Activated naive CD4-positive, alpha-beta T cell treated with anti-CD3 and anti-CD28 coated beads for 36 hours (primary cell): ENCODE results near the gene ANKS1A. TPM values are rescaled to one million over a fixed set of nuclear protein-coding genes. Genes with fewer than 3 reads are reported as not detected.

ENCODE experiments used
- CTCF ChIA-PET: fragments of 350-600 bp; sonication (Branson Sonifier 250); formaldehyde crosslinking; loops from one replicate; lab custom pipeline; 2021; ENCODE audit warnings: antibody characterized with exemption; lab: Charles Lee
- DNase-seq: peaks from one replicate; pipeline ENCODE4 v3.0.0-alpha.2; 2020
- H3K27ac Mint-ChIP-seq: one replicate; pipeline ENCODE4 v1.8.0; 2021; ENCODE audit warnings: mild to moderate bottlenecking, mixed read lengths
- H3K27me3 Mint-ChIP-seq: one replicate; pipeline ENCODE4 v1.8.0; 2021; ENCODE audit warnings: low read depth, mixed read lengths
- H3K36me3 Mint-ChIP-seq: one replicate; pipeline ENCODE4 v1.8.0; 2021; ENCODE audit warnings: low read depth, mixed read lengths
- H3K4me1 Mint-ChIP-seq: one replicate; pipeline ENCODE4 v1.8.0; 2021; ENCODE audit warnings: low read depth, mixed read lengths
- H3K4me3 Mint-ChIP-seq: one replicate; pipeline ENCODE4 v1.8.0; 2021; ENCODE audit warnings: mild to moderate bottlenecking, moderate library complexity, mixed read lengths
- H3K9me3 Mint-ChIP-seq: one replicate; pipeline ENCODE4 v1.8.0; 2021; ENCODE audit warnings: mixed read lengths
- intact Hi-C: fragments of 100-400 bp; cut with micrococcal nuclease; formaldehyde crosslinking; loops from one replicate; pipeline ENCODE4 v1.15.1; 2023
- total RNA-seq, 2 experiments: library from RNA; stranded (reverse); gene quantifications; one replicate each; pipeline ENCODE4 v1.2.3, GENCODE V29; 2021

The ANKS1A gene
- total RNA-seq, 2 experiments from 2014 or later = 6.5 to 6.8 TPM

GRCh38 chr6:35042031-35042815 lies 153.2 kb downstream of the ANKS1A start:
- CTCF ChIA-PET = interaction anchor here (0.6 kb wide), 1 partner anchor 199 kb away, joined by 3 read pairs; no protein-coding TSS in a partner anchor
- no peaks in the 10 kb centered on the region for H3K9me3 Mint-ChIP-seq
- H3K27me3 Mint-ChIP-seq = no peaks in the 10 kb centered on the region
- H3K4me1 Mint-ChIP-seq = peaks cover 9% of the 10 kb centered on the region
- H3K27ac Mint-ChIP-seq = no peak overlapping the region
- H3K4me3 Mint-ChIP-seq = no peak overlapping the region
- no peaks in the 10 kb centered on the region for H3K36me3 Mint-ChIP-seq
- DNase-seq = no peak
- intact Hi-C loops = no loop called here

GRCh38 chr6:35043381-35044130 lies 154.5 kb downstream of the ANKS1A start:
- DNase-seq = no peak
- Mint-ChIP-seq H3K27me3 (no peaks in the 10 kb centered on the region), H3K27ac (no peak overlapping the region), H3K4me3 (no peak overlapping the region), H3K36me3 (no peaks in the 10 kb centered on the region), H3K4me1 (peaks cover 18% of the 10 kb centered on the region), H3K9me3 (no peaks in the 10 kb centered on the region)
- intact Hi-C loops = no loop called here
- CTCF ChIA-PET = no interaction called here

DNA sequence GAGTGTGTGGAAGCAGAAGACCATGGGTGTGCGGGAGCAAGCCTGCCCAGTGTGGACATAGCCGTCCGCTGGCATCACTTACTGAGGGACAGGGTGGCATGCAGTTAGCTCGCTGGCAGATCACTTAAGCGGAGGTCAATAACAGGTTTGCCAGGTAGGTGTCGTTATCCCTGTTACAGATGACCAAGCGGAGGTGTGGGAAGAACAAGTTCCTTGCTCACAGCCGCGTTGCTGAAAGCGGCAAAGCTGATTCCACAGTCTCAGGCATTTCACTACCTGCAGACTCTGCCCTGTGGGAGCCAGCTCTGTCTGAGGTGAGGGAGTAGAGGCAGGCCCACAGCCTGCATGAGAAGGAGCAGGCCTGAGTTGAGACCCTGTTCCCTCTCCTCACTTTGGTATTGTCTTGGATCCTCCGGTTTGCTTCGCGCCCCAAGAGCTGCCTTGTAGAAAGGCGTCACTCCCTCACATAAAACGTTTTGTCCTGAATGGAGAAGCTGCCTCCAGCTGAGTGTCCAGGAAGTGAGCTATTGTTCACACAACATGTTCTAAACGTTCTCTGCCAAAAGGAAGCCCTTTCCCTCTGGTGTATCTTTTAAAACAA lies 155.2 kb downstream of the ANKS1A start:
- no peak overlapping the region for H3K4me3 Mint-ChIP-seq
- H3K9me3 Mint-ChIP-seq = no peaks in the 10 kb centered on the region
- peaks cover 18% of the 10 kb centered on the region for H3K4me1 Mint-ChIP-seq
- H3K27me3 Mint-ChIP-seq = no peaks in the 10 kb centered on the region
- intact Hi-C loops = no loop called here
- no peaks in the 10 kb centered on the region for H3K36me3 Mint-ChIP-seq
- CTCF ChIA-PET = interaction anchor here (1.0 kb wide), 1 partner anchor 180 kb away, joined by 3 read pairs; no protein-coding TSS in a partner anchor
- H3K27ac Mint-ChIP-seq = no peak overlapping the region
- DNase-seq = no peak

GRCh38 chr6:35044761-35045421 lies 155.8 kb downstream of the ANKS1A start:
- Mint-ChIP-seq H3K27me3 (no peaks in the 10 kb centered on the region), H3K36me3 (no peaks in the 10 kb centered on the region), H3K27ac (no peak overlapping the region), H3K4me3 (no peak overlapping the region), H3K9me3 (no peaks in the 10 kb centered on the region), H3K4me1 (peaks cover 18% of the 10 kb centered on the region)
- no peak for DNase-seq
- CTCF ChIA-PET = interaction anchor here (1.0 kb wide), 1 partner anchor 181 kb away, joined by 3 read pairs; no protein-coding TSS in a partner anchor
- intact Hi-C loops = loop anchor here (5.0 kb wide), 1 partner anchor 58 kb away; no protein-coding TSS in a partner anchor

DNA sequence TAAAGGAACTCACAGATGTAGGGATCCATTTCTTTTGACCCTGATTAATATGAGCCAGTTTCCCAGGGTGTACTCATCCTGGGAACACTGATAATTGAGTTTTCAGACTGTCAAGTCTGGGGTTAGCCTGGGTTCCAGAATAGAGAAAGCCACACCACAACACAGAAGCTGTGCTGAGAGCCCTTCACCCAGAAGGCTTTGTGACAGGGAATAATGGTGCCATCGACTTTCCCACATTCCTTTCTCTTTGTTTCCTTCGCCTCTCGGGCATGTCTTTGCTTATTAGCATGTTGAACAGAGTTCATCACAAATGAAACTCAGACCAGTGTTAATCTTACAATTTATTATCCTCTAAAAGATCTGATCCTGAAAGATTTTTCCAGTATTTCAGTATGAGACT lies 157.0 kb downstream of the ANKS1A start:
- intact Hi-C loops = loop anchor here (5.0 kb wide), 1 partner anchor 59 kb away; no protein-coding TSS in a partner anchor
- no peak overlapping the region for H3K27ac Mint-ChIP-seq
- H3K27me3 Mint-ChIP-seq = no peaks in the 10 kb centered on the region
- no peak overlapping the region for H3K4me3 Mint-ChIP-seq
- H3K9me3 Mint-ChIP-seq = no peaks in the 10 kb centered on the region
- no peaks in the 10 kb centered on the region for H3K36me3 Mint-ChIP-seq
- peaks cover 18% of the 10 kb centered on the region for H3K4me1 Mint-ChIP-seq
- CTCF ChIA-PET = interaction anchor here (1.2 kb wide), 1 partner anchor 59 kb away, joined by 3 read pairs; no protein-coding TSS in a partner anchor
- no peak for DNase-seq

- peaks cover 18% of the 10 kb centered on the region for H3K4me1 Mint-ChIP-seq
Observed at GRCh38 chr6:35046862-35047261, 157.8 kb downstream of the ANKS1A start.

DNA sequence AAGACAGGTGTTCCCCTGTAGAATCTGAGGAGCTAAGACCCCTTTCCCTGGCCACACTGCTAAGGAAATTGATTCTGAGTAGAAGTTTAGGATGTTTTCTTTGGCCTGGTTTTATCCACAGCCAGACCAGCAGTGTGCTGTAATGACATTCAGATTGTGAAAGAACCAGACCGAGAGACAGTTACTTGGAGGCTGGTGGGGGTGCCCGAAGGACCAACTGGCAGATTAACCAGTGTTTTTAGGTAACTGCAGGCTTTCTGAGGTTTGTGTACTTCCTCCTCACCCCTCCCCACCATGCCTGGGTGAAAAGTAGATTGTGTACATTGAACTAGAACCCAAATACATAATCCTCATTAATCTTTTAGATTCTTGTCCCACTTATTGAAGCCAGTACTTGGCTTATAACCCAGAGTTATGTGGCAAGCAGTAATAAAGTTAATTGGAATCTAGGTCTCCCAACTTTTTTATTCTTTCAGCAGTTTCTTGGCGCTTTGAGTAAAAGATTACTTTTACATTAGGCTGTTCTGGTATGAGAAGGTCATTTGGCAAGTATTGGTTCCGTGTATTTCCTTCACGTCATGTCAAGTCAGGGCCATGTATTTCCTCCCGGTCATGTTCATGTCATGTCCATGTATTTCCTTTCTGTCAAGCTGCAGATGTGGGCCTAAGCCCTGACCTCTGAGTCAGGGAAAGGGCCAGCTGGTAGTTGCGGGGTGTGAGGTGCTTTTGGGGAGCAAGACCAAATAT lies 158.4 kb downstream of the ANKS1A start:
- Mint-ChIP-seq H3K4me1 (peaks cover 18% of the 10 kb centered on the region), H3K36me3 (no peaks in the 10 kb centered on the region), H3K27me3 (no peaks in the 10 kb centered on the region), H3K4me3 (no peak overlapping the region), H3K27ac (no peak overlapping the region), H3K9me3 (no peaks in the 10 kb centered on the region)
- no peak for DNase-seq
- intact Hi-C loops = loop anchor here (5.0 kb wide), 1 partner anchor 60 kb away; no protein-coding TSS in a partner anchor
- CTCF ChIA-PET = no interaction called here

More at GRCh38 chr6:35046862-35047261, 157.8 kb downstream of the ANKS1A start:
- Mint-ChIP-seq H3K36me3 (no peaks in the 10 kb centered on the region), H3K4me3 (no peak overlapping the region), H3K27ac (no peak overlapping the region), H3K9me3 (no peaks in the 10 kb centered on the region), H3K27me3 (no peaks in the 10 kb centered on the region)
- CTCF ChIA-PET = no interaction called here
- no peak for DNase-seq
- intact Hi-C loops = loop anchor here (5.0 kb wide), 1 partner anchor 60 kb away; no protein-coding TSS in a partner anchor

- H3K4me3 Mint-ChIP-seq = no peak overlapping the region
- CTCF ChIA-PET = interaction anchor here (1.2 kb wide), 1 partner anchor 27 kb away, joined by 5 read pairs; no protein-coding TSS in a partner anchor
Observed at GRCh38 chr6:35048031-35048613, 159.1 kb downstream of the ANKS1A start.

DNA sequence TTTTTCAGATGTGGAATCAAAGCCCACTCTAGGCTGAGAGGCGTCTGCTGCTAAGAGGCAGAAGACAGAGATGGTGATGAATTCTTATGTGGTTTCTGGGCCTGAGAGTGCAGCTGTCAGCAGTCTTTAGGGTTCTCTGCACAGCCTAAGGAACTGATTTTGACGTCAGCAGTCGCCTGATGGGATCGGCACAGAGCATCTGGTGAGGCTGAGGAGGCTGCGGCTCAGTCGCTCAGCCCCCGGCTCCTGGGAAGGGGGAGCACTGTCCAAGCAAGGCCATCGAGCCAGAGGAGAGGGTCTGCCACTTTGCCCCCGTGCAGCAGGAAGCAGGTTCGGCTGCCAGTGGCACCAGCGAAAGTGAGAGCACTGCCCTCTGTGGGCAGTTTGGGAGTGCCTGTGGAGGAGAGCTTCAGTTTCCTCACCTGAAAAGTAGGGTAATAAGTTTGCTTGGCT lies 159.6 kb downstream of the ANKS1A start:
- DNase-seq = peak; percentile 51
- CTCF ChIA-PET = interaction anchor here (1.2 kb wide), 1 partner anchor 26 kb away, joined by 5 read pairs; no protein-coding TSS in a partner anchor
- Mint-ChIP-seq H3K4me1 (peaks cover 18% of the 10 kb centered on the region), H3K4me3 (no peak overlapping the region), H3K9me3 (no peaks in the 10 kb centered on the region), H3K27ac (no peak overlapping the region), H3K27me3 (no peaks in the 10 kb centered on the region), H3K36me3 (no peaks in the 10 kb centered on the region)
- intact Hi-C loops = loop anchor here (5.0 kb wide), 1 partner anchor 61 kb away; no protein-coding TSS in a partner anchor

More at GRCh38 chr6:35048031-35048613, 159.1 kb downstream of the ANKS1A start:
- H3K9me3 Mint-ChIP-seq = no peaks in the 10 kb centered on the region
- H3K27me3 Mint-ChIP-seq = no peaks in the 10 kb centered on the region
- intact Hi-C loops = loop anchor here (5.0 kb wide), 1 partner anchor 61 kb away; no protein-coding TSS in a partner anchor
- H3K36me3 Mint-ChIP-seq = no peaks in the 10 kb centered on the region
- peak; percentile 21 for DNase-seq
- peaks cover 18% of the 10 kb centered on the region for H3K4me1 Mint-ChIP-seq
- H3K27ac Mint-ChIP-seq = no peak overlapping the region

DNA sequence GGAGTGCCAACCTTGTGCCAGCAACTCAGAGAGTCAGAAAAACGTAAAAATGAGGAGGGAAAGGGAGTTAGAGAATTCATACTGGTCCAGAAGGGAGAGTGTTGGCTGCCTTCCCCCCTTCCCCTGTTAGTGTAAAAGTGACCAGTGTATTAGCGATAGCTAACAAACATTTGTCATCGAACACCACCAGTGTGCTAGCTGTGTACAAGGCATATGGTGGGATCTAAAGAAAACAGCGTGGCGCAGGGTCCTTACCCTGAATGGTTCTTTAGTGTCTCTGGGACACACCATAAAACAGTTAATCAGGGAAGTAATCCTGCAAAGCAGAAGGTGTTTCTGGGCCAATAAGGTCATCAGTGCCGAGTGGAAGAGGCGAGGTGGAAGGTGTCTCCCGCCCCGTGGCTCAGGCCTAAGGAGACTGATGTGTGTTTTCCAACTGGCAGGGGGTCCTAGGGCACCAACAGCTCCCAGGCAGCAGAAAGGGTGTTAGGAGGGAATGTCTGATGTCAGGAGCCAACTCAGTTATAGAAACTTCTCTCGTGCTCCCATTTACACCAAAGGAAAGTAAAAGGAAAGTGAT lies 160.2 kb downstream of the ANKS1A start:
- intact Hi-C loops = loop anchor here (5.0 kb wide), 1 partner anchor 62 kb away; no protein-coding TSS in a partner anchor
- no peaks in the 10 kb centered on the region for H3K9me3 Mint-ChIP-seq
- CTCF ChIA-PET = interaction anchor here (1.2 kb wide), 1 partner anchor 26 kb away, joined by 5 read pairs; no protein-coding TSS in a partner anchor
- H3K4me1 Mint-ChIP-seq = peaks cover 18% of the 10 kb centered on the region
- H3K27me3 Mint-ChIP-seq = no peaks in the 10 kb centered on the region
- no peak for DNase-seq
- H3K27ac Mint-ChIP-seq = no peak overlapping the region
- no peak overlapping the region for H3K4me3 Mint-ChIP-seq
- no peaks in the 10 kb centered on the region for H3K36me3 Mint-ChIP-seq
